ENCODE results near the gene RIPK1. TPM values are rescaled to one million over a fixed set of nuclear protein-coding genes. Genes with fewer than 3 reads are reported as not detected.
A peak's percentile ranks its signal among the peaks of the same experiment; 100 is the strongest.

Gene RIPK1
- total and polyA plus RNA-seq, 9 of the 15 experiments (the other 6 are each of a cell fraction or from before 2014, with no cell fraction given): 3.8 to 24.9 (median 17.7) TPM

DNA sequence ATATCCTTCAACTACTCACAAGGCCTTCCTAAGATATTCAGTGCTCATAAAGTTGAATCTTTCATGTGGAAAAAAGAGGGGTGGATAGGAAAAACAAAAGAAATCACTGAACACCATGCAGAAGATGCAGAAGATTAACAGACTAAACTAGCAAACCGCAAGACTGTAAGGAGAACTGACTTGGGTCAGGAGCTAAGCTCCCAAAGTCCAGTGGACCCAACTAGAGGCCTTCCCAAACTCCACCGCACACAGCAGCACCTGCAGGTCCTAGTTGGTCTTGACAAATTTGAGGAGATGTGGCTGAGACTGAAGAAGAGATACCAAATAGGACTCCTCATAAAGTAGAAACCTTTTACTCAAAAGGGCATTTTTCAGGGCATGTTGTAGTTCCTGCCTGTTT is 3.3 kb downstream of the RIPK1 start:
- Histone ChIP-seq H3K36me3 (ENCODE audit: control insufficient read depth, insufficient read depth, low read length) (peaks cover 42% of the 10 kb centered on the region; the same call in 2 of the 3 replicates), H3K4me3 (no peak overlapping the region), H3K9ac (ENCODE audit: insufficient read depth in 1 of 2, low read depth in 2 of 2, low read length in 2 of 2) (no peak overlapping the region; a peak in 1 of 4 replicates), H3K79me2 (ENCODE audit: control insufficient read depth, insufficient read depth, low read length) (peaks cover 90% of the 10 kb centered on the region), H3K9me1 (ENCODE audit: control insufficient read depth, insufficient read depth, low read length) (no peaks in the 10 kb centered on the region), H2AFZ (ENCODE audit: low read depth, low read length) (no peak overlapping the region), H3K4me1 (replicated peaks in 1 of 2; ENCODE audit: control insufficient read depth in 2 of 2, insufficient read depth in 2 of 2, low read length in 2 of 2) (peaks cover 13% of the 10 kb centered on the region in 2 experiments; a peak in 4 of 5 replicates), H3K9me3 (replicated peaks; ENCODE audit: control insufficient read depth, insufficient read depth, low read depth, low read length) (no peaks in the 10 kb centered on the region), H3K4me2 (ENCODE audit: insufficient read depth, low read length) (no peak overlapping the region), H3K27ac (ENCODE audit: extremely low read depth, low read depth, low read length) (no peak overlapping the region), H4K20me1 (replicated peaks; ENCODE audit: control insufficient read depth, insufficient read depth, low read length) (no peaks in the 10 kb centered on the region), H3K27me3 (ENCODE audit: control insufficient read depth in 2 of 2, insufficient read depth in 2 of 2, low read length in 2 of 2) (no peaks in the 10 kb centered on the region)
- ATAC-seq (no peak), DNase-seq (ENCODE audit: extremely low read depth in 1 of 4, low spot score in 3 of 4) (peak in 1 of 4 experiments; percentile 6), FAIRE-seq (no peak)
- in situ Hi-C loops (cut with MboI) (no loop called here), intact Hi-C loops (cut with micrococcal nuclease) (no loop called here)
- TF ChIP-seq PCBP2 (IDR thresholded peaks at IDR 0.05; ENCODE audit: low read depth, low read length, poor library complexity, severe bottlenecking) (no peak), SETDB1 (IDR thresholded peaks at IDR 0.05; ENCODE audit: low read length) (no peak), ZNF431 (CRISPR knock-in tag; IDR thresholded peaks at IDR 0.05) (0 out of 2 replicates have a peak, but pooled peaks have one; percentile 23), HMBOX1 (IDR thresholded peaks at IDR 0.05) (0 out of 2 replicates have a peak, but pooled peaks have one; percentile 52)
- no TSS peak for BruUV-seq (replicated peaks)
- 84% methylated on average over 2 of the region's 2 CpGs for WGBS (ENCODE audit: insufficient coverage, low coverage, missing lambda C conversion rate)
- CTCF ChIA-PET (ENCODE audit: low intra/inter-chr PET ratio): interaction anchor here (0.6 kb wide), 1 partner anchor 178 kb away, joined by 4 read pairs; no protein-coding TSS in a partner anchor
- POLR2A ChIA-PET: interaction anchor here (0.7 to 1.4 kb wide), 3 partner anchors 26 to 175 kb away, joined by 3 to 5 read pairs (median 3); no protein-coding TSS in a partner anchor

DNA sequence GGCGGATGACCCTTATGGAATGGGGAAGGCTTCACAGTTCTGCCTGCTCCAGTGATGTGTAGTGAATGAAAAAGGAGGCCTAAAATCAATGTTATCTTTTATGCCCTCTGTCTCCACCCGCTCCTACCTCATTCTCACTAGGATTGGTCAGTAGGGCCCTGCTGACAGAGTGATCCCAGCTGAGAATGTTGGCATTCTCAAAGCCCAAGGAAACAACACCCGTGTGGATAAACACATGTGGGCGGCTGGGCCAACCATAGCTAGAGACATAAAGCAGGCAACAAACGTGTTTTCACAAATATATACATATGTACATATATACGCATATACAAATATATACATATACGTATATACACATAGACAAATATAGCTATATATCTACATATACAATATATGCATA is 4.5 kb downstream of the RIPK1 start:
- peaks cover 7 to 9% of the 10 kb centered on the region in 2 experiments; a peak in 4 of 5 replicates for H3K4me1 ChIP-seq (replicated peaks in 1 of 2; ENCODE audit: control insufficient read depth in 2 of 2, insufficient read depth in 2 of 2, low read length in 2 of 2)
- CTCF ChIA-PET (ENCODE audit: low intra/inter-chr PET ratio): no interaction called here
- intact Hi-C loops (cut with micrococcal nuclease): no loop called here
- H2AFZ ChIP-seq (ENCODE audit: low read depth, low read length): no peak overlapping the region
- peak in 2 of 4 experiments; percentile 15 to 26 for DNase-seq (ENCODE audit: extremely low read depth in 1 of 4, low spot score in 3 of 4)
- no peak for FAIRE-seq
- in situ Hi-C loops (cut with MboI): no loop called here
- peaks cover 81% of the 10 kb centered on the region for H3K79me2 ChIP-seq (ENCODE audit: control insufficient read depth, insufficient read depth, low read length)
- H3K27ac ChIP-seq (ENCODE audit: extremely low read depth, low read depth, low read length): no peak overlapping the region
- no peak for ATAC-seq
- WGBS (ENCODE audit: insufficient coverage, low coverage, missing lambda C conversion rate): 89% methylated on average over 7 of the region's 7 CpGs
- POLR2A ChIA-PET: interaction anchor here (0.6 to 2.0 kb wide), 2 partner anchors 8 to 9 kb away, joined by 3 to 6 read pairs; no protein-coding TSS in a partner anchor
- no peak overlapping the region for H3K4me3 ChIP-seq
- no peak overlapping the region for H3K9ac ChIP-seq (ENCODE audit: insufficient read depth in 1 of 2, low read depth in 2 of 2, low read length in 2 of 2)
- no TSS peak for BruUV-seq (replicated peaks)
- no peak overlapping the region for H3K4me2 ChIP-seq (ENCODE audit: insufficient read depth, low read length)
- H3K9me3 ChIP-seq (replicated peaks; ENCODE audit: control insufficient read depth, insufficient read depth, low read depth, low read length): no peaks in the 10 kb centered on the region
- TF ChIP-seq ZNF551 (CRISPR knock-in tag; IDR thresholded peaks at IDR 0.05) (no peak), CCNT2 (IDR thresholded peaks at IDR 0.05; ENCODE audit: borderline replicate concordance, extremely low read depth, insufficient read length, low read depth, low read length) (no peak)
- no peaks in the 10 kb centered on the region for H3K27me3 ChIP-seq (ENCODE audit: control insufficient read depth in 2 of 2, insufficient read depth in 2 of 2, low read length in 2 of 2)
- H3K36me3 ChIP-seq (ENCODE audit: control insufficient read depth, insufficient read depth, low read length): peaks cover 49% of the 10 kb centered on the region
- no peaks in the 10 kb centered on the region for H3K9me1 ChIP-seq (ENCODE audit: control insufficient read depth, insufficient read depth, low read length)
- H4K20me1 ChIP-seq (replicated peaks; ENCODE audit: control insufficient read depth, insufficient read depth, low read length): no peaks in the 10 kb centered on the region
